ENCODE measurements around the gene ATF7.

Gene ATF7

GRCh38 chr12:53536962-53537361, 89.2 kb downstream of the ATF7 start:
- no peaks in the 10 kb centered on the region for H3K4me1 ChIP-seq (ENCODE audit: control insufficient read depth in 2 of 2, insufficient read depth in 1 of 2, low read depth in 1 of 2, low read length in 2 of 2)
- H3K4me3 ChIP-seq (ENCODE audit: low read length in 2 of 2): no peak overlapping the region
- peaks cover 26 to 87% of the 10 kb centered on the region in 2 donors for H3K36me3 ChIP-seq (replicated peaks in 1 of 2; ENCODE audit: control insufficient read depth in 2 of 2, insufficient read depth in 2 of 2, low read length in 2 of 2)
- no peak overlapping the region for H3K4ac ChIP-seq (ENCODE audit: low read length)
- no peak overlapping the region for H2BK120ac ChIP-seq (ENCODE audit: low read depth, low read length)
- H2AFZ ChIP-seq (ENCODE audit: low read length): no peak overlapping the region
- no peak overlapping the region for H3K14ac ChIP-seq (ENCODE audit: low read length)
- no peak overlapping the region for H2AK5ac ChIP-seq (ENCODE audit: low read depth, low read length)
- H3K9ac ChIP-seq (ENCODE audit: low read depth, low read length, poor library complexity): no peak overlapping the region
- H3K4me2 ChIP-seq (ENCODE audit: insufficient read depth, low read length, poor library complexity, severe bottlenecking): no peak overlapping the region
- H3K9me3 ChIP-seq (replicated peaks in 1 of 2; ENCODE audit: control insufficient read depth in 2 of 2, insufficient read depth in 1 of 2, low read depth in 1 of 2, low read length in 2 of 2): no peaks in the 10 kb centered on the region
- H3K23ac ChIP-seq (ENCODE audit: low read depth, low read length, poor library complexity): no peak overlapping the region
- no peak overlapping the region for H4K8ac ChIP-seq (ENCODE audit: low read depth, low read length)
- H3K79me1 ChIP-seq (ENCODE audit: low read depth, low read length): no peaks in the 10 kb centered on the region
- no peak overlapping the region for H2BK5ac ChIP-seq (ENCODE audit: low read length)
- H3K27me3 ChIP-seq (ENCODE audit: control insufficient read depth in 3 of 3, insufficient read depth in 3 of 3, low read depth in 1 of 3, low read length in 3 of 3): no peaks in the 10 kb centered on the region
- no peak overlapping the region for H4K91ac ChIP-seq (ENCODE audit: low read depth, low read length, poor library complexity)
- no peak overlapping the region for H2BK15ac ChIP-seq (ENCODE audit: low read length)
- H2BK12ac ChIP-seq (ENCODE audit: low read length): no peak overlapping the region
- no peak for DNase-seq (ENCODE audit: low spot score)
- no peak overlapping the region for H3K18ac ChIP-seq (ENCODE audit: low read length)
- H3K27ac ChIP-seq (replicated peaks; ENCODE audit: low read length): no peak overlapping the region
- no CpG with 5 or more reads among the region's 3 CpGs for WGBS, 2 donors (ENCODE audit: extremely low coverage in 2 of 2, insufficient read length in 2 of 2, insufficient replicate concordance in 1 of 2)

- H2BK15ac ChIP-seq (ENCODE audit: low read length): no peak overlapping the region
- H4K8ac ChIP-seq (ENCODE audit: low read depth, low read length): no peak overlapping the region
- H3K9ac ChIP-seq (ENCODE audit: low read depth, low read length, poor library complexity): no peak overlapping the region
- H3K4me2 ChIP-seq (ENCODE audit: insufficient read depth, low read length, poor library complexity, severe bottlenecking): no peak overlapping the region
- H3K79me1 ChIP-seq (ENCODE audit: low read depth, low read length): no peaks in the 10 kb centered on the region
- no peak overlapping the region for H2AFZ ChIP-seq (ENCODE audit: low read length)
- no peak overlapping the region for H3K4ac ChIP-seq (ENCODE audit: low read length)
- no peak overlapping the region for H3K18ac ChIP-seq (ENCODE audit: low read length)
- H2BK12ac ChIP-seq (ENCODE audit: low read length): no peak overlapping the region
- H4K91ac ChIP-seq (ENCODE audit: low read depth, low read length, poor library complexity): no peak overlapping the region
- DNase-seq (ENCODE audit: low spot score): no peak
- H3K9me3 ChIP-seq (replicated peaks in 1 of 2; ENCODE audit: control insufficient read depth in 2 of 2, insufficient read depth in 1 of 2, low read depth in 1 of 2, low read length in 2 of 2): no peaks in the 10 kb centered on the region
- peaks cover 27 to 83% of the 10 kb centered on the region in 2 donors for H3K36me3 ChIP-seq (replicated peaks in 1 of 2; ENCODE audit: control insufficient read depth in 2 of 2, insufficient read depth in 2 of 2, low read length in 2 of 2)
- no peak overlapping the region for H2BK5ac ChIP-seq (ENCODE audit: low read length)
- H3K4me3 ChIP-seq (ENCODE audit: low read length in 2 of 2): no peak overlapping the region
- no CpG with 5 or more reads among the region's 2 CpGs for WGBS, 2 donors (ENCODE audit: extremely low coverage in 2 of 2, insufficient read length in 2 of 2, insufficient replicate concordance in 1 of 2)
- no peak overlapping the region for H2BK120ac ChIP-seq (ENCODE audit: low read depth, low read length)
- H3K4me1 ChIP-seq (ENCODE audit: control insufficient read depth in 2 of 2, insufficient read depth in 1 of 2, low read depth in 1 of 2, low read length in 2 of 2): no peaks in the 10 kb centered on the region
- no peak overlapping the region for H2AK5ac ChIP-seq (ENCODE audit: low read depth, low read length)
- no peak overlapping the region for H3K14ac ChIP-seq (ENCODE audit: low read length)
- no peak overlapping the region for H3K27ac ChIP-seq (replicated peaks; ENCODE audit: low read length)
- no peak overlapping the region for H3K23ac ChIP-seq (ENCODE audit: low read depth, low read length, poor library complexity)
- H3K27me3 ChIP-seq (ENCODE audit: control insufficient read depth in 3 of 3, insufficient read depth in 3 of 3, low read depth in 1 of 3, low read length in 3 of 3): no peaks in the 10 kb centered on the region
These were observed 92.7 kb downstream of the ATF7 start for GRCh38 chr12:53533471-53533870.

DNA sequence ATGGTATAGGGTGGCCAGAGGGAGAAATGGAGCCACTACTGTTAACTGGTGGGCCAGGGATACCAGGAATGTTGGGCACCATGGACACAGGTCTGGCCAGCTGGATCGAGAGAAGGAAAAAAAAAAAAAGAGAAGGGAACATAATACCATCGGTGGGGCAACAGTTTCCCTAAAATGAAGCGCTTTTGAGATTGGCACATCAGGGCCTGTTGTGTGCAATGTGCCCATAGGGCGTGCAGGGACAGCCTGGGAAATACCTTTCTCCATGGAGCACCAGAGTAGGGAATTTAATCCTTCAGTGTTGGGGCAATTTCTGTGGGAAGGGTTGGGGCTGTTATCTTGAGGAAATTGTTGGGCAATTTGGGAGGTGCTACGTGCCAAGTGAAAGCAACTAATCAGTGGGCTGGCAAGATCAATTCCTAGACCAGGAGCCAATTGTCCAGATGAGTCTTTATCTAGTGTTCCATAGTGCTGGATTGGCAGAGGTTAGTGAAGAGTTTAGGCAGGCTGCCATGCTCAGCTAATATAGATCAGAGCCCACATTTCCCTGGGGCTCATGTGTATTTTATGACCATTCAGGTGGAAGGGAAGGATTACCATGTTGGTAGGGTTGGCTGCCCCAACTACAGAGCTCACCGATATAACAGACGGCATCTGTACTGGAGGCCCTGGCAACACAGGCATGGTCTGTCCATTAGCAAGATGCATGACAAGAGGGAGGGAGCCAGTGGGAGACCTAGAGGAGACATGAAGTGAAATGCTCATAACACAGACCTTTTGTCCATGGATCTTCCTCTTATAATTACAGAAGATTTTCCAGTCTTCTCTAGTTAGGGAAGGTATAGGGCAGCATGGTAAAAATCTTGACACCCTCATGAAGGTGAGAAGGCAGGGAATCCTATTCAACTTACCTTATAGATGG, 93.4 kb downstream of the ATF7 start:
- H3K36me3 ChIP-seq (replicated peaks in 1 of 2; ENCODE audit: control insufficient read depth in 2 of 2, insufficient read depth in 2 of 2, low read length in 2 of 2): peaks cover 27 to 77% of the 10 kb centered on the region in 2 donors
- no peak overlapping the region for H2BK120ac ChIP-seq (ENCODE audit: low read depth, low read length)

DNA sequence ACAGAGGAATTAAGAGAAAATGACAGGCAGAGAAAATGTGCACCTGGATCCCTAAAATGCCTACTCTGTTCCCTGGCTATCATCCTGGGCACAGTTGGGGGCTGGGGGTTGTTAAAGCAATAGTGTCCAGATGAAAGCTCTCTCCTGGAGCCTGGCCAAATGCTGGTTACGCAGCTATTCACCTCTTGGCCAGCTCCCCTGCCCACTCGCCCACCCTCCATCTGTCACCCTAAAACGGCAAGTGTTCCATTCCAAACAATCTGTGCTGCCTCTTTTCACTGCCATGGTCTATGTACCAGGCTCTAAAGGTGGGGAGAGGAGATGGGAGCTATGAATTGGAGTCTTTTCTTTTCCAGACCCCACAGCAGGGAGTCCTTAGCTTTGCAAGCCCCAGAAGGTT, 94.2 kb downstream of the ATF7 start:
- no peak overlapping the region for H2AFZ ChIP-seq (ENCODE audit: low read length)
- H3K14ac ChIP-seq (ENCODE audit: low read length): no peak overlapping the region
- H4K91ac ChIP-seq (ENCODE audit: low read depth, low read length, poor library complexity): no peak overlapping the region
- H4K8ac ChIP-seq (ENCODE audit: low read depth, low read length): no peak overlapping the region
- no peak overlapping the region for H3K18ac ChIP-seq (ENCODE audit: low read length)
- H3K4me3 ChIP-seq (ENCODE audit: low read length in 2 of 2): no peak overlapping the region
- no CpG with 5 or more reads among the region's 3 CpGs for WGBS, 2 donors (ENCODE audit: extremely low coverage in 2 of 2, insufficient read length in 2 of 2, insufficient replicate concordance in 1 of 2)
- no peak overlapping the region for H2BK12ac ChIP-seq (ENCODE audit: low read length)
- H3K23ac ChIP-seq (ENCODE audit: low read depth, low read length, poor library complexity): no peak overlapping the region
- H3K79me1 ChIP-seq (ENCODE audit: low read depth, low read length): no peaks in the 10 kb centered on the region
- no peak overlapping the region for H3K4ac ChIP-seq (ENCODE audit: low read length)
- H3K9me3 ChIP-seq (replicated peaks in 1 of 2; ENCODE audit: control insufficient read depth in 2 of 2, insufficient read depth in 1 of 2, low read depth in 1 of 2, low read length in 2 of 2): no peaks in the 10 kb centered on the region
- no peak overlapping the region for H2BK120ac ChIP-seq (ENCODE audit: low read depth, low read length)
- no peak overlapping the region for H3K9ac ChIP-seq (ENCODE audit: low read depth, low read length, poor library complexity)
- no peak overlapping the region for H2BK15ac ChIP-seq (ENCODE audit: low read length)
- no peak overlapping the region for H3K4me2 ChIP-seq (ENCODE audit: insufficient read depth, low read length, poor library complexity, severe bottlenecking)
- no peaks in the 10 kb centered on the region for H3K27me3 ChIP-seq (ENCODE audit: control insufficient read depth in 3 of 3, insufficient read depth in 3 of 3, low read depth in 1 of 3, low read length in 3 of 3)
- H3K27ac ChIP-seq (replicated peaks; ENCODE audit: low read length): no peak overlapping the region
- no peaks in the 10 kb centered on the region for H3K4me1 ChIP-seq (ENCODE audit: control insufficient read depth in 2 of 2, insufficient read depth in 1 of 2, low read depth in 1 of 2, low read length in 2 of 2)
- peaks cover 23 to 75% of the 10 kb centered on the region in 2 donors for H3K36me3 ChIP-seq (replicated peaks in 1 of 2; ENCODE audit: control insufficient read depth in 2 of 2, insufficient read depth in 2 of 2, low read length in 2 of 2)
- no peak overlapping the region for H2BK5ac ChIP-seq (ENCODE audit: low read length)
- DNase-seq (ENCODE audit: low spot score): no peak
- H2AK5ac ChIP-seq (ENCODE audit: low read depth, low read length): no peak overlapping the region

More for the DNA sequence above, 93.4 kb downstream of the ATF7 start:
- no CpG with 5 or more reads among the region's 7 CpGs for WGBS, 2 donors (ENCODE audit: extremely low coverage in 2 of 2, insufficient read length in 2 of 2, insufficient replicate concordance in 1 of 2)
- no peak overlapping the region for H2AK5ac ChIP-seq (ENCODE audit: low read depth, low read length)
- H3K23ac ChIP-seq (ENCODE audit: low read depth, low read length, poor library complexity): no peak overlapping the region
- H3K9me3 ChIP-seq (replicated peaks in 1 of 2; ENCODE audit: control insufficient read depth in 2 of 2, insufficient read depth in 1 of 2, low read depth in 1 of 2, low read length in 2 of 2): no peaks in the 10 kb centered on the region
- no peak overlapping the region for H3K9ac ChIP-seq (ENCODE audit: low read depth, low read length, poor library complexity)
- H3K18ac ChIP-seq (ENCODE audit: low read length): no peak overlapping the region
- H3K4me3 ChIP-seq (ENCODE audit: low read length in 2 of 2): no peak overlapping the region
- no peaks in the 10 kb centered on the region for H3K27me3 ChIP-seq (ENCODE audit: control insufficient read depth in 3 of 3, insufficient read depth in 3 of 3, low read depth in 1 of 3, low read length in 3 of 3)
- H3K27ac ChIP-seq (replicated peaks; ENCODE audit: low read length): no peak overlapping the region
- no peak overlapping the region for H4K91ac ChIP-seq (ENCODE audit: low read depth, low read length, poor library complexity)
- no peak overlapping the region for H3K14ac ChIP-seq (ENCODE audit: low read length)
- H3K79me1 ChIP-seq (ENCODE audit: low read depth, low read length): no peaks in the 10 kb centered on the region
- DNase-seq (ENCODE audit: low spot score): no peak
- no peak overlapping the region for H3K4me2 ChIP-seq (ENCODE audit: insufficient read depth, low read length, poor library complexity, severe bottlenecking)
- no peak overlapping the region for H3K4ac ChIP-seq (ENCODE audit: low read length)
- no peak overlapping the region for H4K8ac ChIP-seq (ENCODE audit: low read depth, low read length)
- no peak overlapping the region for H2BK5ac ChIP-seq (ENCODE audit: low read length)
- H2BK12ac ChIP-seq (ENCODE audit: low read length): no peak overlapping the region
- no peak overlapping the region for H2BK15ac ChIP-seq (ENCODE audit: low read length)
- no peaks in the 10 kb centered on the region for H3K4me1 ChIP-seq (ENCODE audit: control insufficient read depth in 2 of 2, insufficient read depth in 1 of 2, low read depth in 1 of 2, low read length in 2 of 2)
- H2AFZ ChIP-seq (ENCODE audit: low read length): no peak overlapping the region
